ENCODE measurements around the gene TXN2. TPM values are rescaled to one million over a fixed set of nuclear protein-coding genes. Genes with fewer than 3 reads are reported as not detected.

The TXN2 gene
- total RNA-seq, 1 donor from 2014 or later, result 98.7 TPM

- Mint-ChIP-seq H3K4me3 (peak within 1 kb of the TSS; percentile 70), H3K4me1 (peaks cover 10% of the 10 kb centered on the region), H3K9me3 (no peaks in the 10 kb centered on the region), H3K27me3 (no peaks in the 10 kb centered on the region), H3K36me3 (ENCODE audit: low read depth) (peaks cover 22% of the 10 kb centered on the region), H3K27ac (peak within 1 kb of the TSS; percentile 70)
- DNase-seq, result peak; percentile 98
- intact Hi-C loops (cut with micrococcal nuclease), result loop anchor here (1.0 to 2.0 kb wide), 2 partner anchors 22 to 24 kb away; partner anchors contain the start of gene EIF3D
Measured at GRCh38 chr22:36506637-36507517, 25.4 kb upstream of the TXN2 start, which contains the start of gene FOXRED2. TSS of gene FOXRED2 (minus strand) at chr22:36507040. CDS start at chr22:36506422, 618 bp downstream.

- Mint-ChIP-seq H3K27me3 (no peaks in the 10 kb centered on the region), H3K36me3 (ENCODE audit: low read depth) (peaks cover 17% of the 10 kb centered on the region), H3K4me3 (peak overlapping the region; percentile 70), H3K27ac (peak overlapping the region; percentile 70), H3K9me3 (no peaks in the 10 kb centered on the region), H3K4me1 (peaks cover 7% of the 10 kb centered on the region)
- DNase-seq, result no peak
- intact Hi-C loops (cut with micrococcal nuclease), result loop anchor here (2.0 kb wide), 1 partner anchor 23 kb away; no protein-coding TSS in a partner anchor
Measured at GRCh38 chr22:36505998-36506635, 24.7 kb upstream of the TXN2 start.

DNA sequence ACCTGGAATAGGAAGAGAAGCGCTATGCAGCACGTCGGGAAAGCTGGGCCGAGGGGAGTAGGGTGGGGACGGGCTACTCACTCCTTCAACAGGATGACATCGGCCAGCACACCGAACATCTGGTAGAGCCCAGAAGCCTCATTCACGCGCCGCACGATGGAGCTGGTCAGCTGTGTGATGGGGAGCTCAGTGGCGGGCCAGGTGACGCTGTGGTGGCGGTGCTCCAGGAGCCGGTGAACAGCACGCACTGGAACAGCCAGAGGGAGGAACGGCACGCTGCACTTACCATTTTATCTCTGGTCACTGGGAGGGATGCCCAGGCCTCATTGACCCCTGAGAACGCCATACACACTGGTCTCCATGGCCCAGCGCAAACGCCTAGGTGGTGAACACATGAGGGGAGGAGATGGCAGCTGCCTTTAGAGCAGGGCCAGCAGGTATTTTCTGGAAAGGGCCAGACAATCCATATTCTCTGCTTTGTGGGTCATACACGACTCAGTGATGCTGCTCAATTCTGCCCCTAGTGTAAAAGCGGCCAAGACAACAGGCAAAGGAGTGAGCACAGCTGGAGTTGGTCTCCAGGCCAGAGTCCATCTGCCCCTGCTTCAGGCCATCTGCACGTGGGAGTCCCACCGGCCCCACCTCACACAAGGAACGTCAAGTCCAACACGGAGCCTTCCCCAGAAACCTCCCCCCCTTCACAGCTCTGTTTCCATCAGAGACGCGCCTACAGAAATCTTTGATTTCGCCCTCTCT lies 16.6 kb upstream of the TXN2 start:
- intact Hi-C loops (cut with micrococcal nuclease), result no loop called here
- H3K9me3 Mint-ChIP-seq, result no peaks in the 10 kb centered on the region
- H3K27ac Mint-ChIP-seq, result no peak overlapping the region
- no peaks in the 10 kb centered on the region for H3K27me3 Mint-ChIP-seq
- peaks cover 10% of the 10 kb centered on the region for H3K36me3 Mint-ChIP-seq (ENCODE audit: low read depth)
- no peak for DNase-seq
- no peak overlapping the region for H3K4me3 Mint-ChIP-seq
- peaks cover 4% of the 10 kb centered on the region for H3K4me1 Mint-ChIP-seq

DNA sequence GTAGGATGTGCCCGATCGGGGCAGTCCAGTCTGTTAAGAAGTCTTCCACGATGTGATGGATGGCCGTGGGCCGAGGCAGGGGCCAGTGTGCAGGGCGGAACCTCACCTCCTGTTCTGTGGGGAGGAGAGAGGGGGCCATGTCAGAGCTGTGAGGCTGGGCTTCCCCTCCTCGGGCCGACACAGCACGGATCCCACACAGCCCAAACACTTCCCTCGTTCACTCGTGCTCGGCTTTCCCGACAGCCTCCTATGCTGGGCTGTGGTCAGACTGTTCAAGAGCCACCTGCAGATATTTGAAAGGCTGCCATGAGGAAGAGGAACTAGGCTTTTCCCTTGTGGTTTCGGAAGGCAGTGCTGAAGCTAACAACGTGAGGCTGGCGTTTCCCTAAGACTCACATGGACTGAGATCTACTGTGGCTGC lies 12.3 kb upstream of the TXN2 start:
- peaks cover 4% of the 10 kb centered on the region for H3K4me1 Mint-ChIP-seq
- no peaks in the 10 kb centered on the region for H3K27me3 Mint-ChIP-seq
- H3K36me3 Mint-ChIP-seq (ENCODE audit: low read depth), result peaks cover 16% of the 10 kb centered on the region
- no peaks in the 10 kb centered on the region for H3K9me3 Mint-ChIP-seq
- DNase-seq, result no peak
- H3K27ac Mint-ChIP-seq, result no peak overlapping the region
- H3K4me3 Mint-ChIP-seq, result no peak overlapping the region
- intact Hi-C loops (cut with micrococcal nuclease), result no loop called here

GRCh38 chr22:36492109-36492508 lies 10.7 kb upstream of the TXN2 start:
- Mint-ChIP-seq H3K4me1 (peaks cover 4% of the 10 kb centered on the region), H3K27ac (no peak overlapping the region), H3K9me3 (no peaks in the 10 kb centered on the region), H3K36me3 (ENCODE audit: low read depth) (peaks cover 19% of the 10 kb centered on the region), H3K4me3 (no peak overlapping the region), H3K27me3 (no peaks in the 10 kb centered on the region)
- no peak for DNase-seq
- intact Hi-C loops (cut with micrococcal nuclease), result no loop called here

DNA sequence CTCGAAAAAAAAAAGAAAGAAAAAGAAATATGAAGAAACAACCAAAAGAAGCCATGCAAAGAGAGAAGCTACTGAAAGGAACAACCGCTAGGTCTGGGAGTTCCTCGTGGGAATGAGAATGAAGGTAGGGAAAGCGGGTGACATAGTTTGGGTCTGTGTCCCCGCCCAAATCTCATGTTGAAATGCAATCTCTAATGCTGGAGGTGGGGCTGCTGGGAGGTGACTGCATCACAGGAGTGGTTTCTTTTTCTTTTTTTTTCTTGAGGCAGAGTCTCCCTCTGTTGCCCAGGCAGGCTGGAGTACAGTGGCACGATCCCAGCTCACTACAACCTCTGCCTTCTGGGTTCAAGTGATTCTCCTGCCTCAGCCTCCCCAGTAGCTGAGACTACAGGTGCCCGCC lies 9.7 kb upstream of the TXN2 start:
- Mint-ChIP-seq H3K4me1 (peaks cover 9% of the 10 kb centered on the region), H3K4me3 (no peak overlapping the region), H3K27me3 (no peaks in the 10 kb centered on the region), H3K27ac (no peak overlapping the region), H3K9me3 (no peaks in the 10 kb centered on the region), H3K36me3 (ENCODE audit: low read depth) (peaks cover 21% of the 10 kb centered on the region)
- DNase-seq, result no peak
- intact Hi-C loops (cut with micrococcal nuclease), result no loop called here

DNA sequence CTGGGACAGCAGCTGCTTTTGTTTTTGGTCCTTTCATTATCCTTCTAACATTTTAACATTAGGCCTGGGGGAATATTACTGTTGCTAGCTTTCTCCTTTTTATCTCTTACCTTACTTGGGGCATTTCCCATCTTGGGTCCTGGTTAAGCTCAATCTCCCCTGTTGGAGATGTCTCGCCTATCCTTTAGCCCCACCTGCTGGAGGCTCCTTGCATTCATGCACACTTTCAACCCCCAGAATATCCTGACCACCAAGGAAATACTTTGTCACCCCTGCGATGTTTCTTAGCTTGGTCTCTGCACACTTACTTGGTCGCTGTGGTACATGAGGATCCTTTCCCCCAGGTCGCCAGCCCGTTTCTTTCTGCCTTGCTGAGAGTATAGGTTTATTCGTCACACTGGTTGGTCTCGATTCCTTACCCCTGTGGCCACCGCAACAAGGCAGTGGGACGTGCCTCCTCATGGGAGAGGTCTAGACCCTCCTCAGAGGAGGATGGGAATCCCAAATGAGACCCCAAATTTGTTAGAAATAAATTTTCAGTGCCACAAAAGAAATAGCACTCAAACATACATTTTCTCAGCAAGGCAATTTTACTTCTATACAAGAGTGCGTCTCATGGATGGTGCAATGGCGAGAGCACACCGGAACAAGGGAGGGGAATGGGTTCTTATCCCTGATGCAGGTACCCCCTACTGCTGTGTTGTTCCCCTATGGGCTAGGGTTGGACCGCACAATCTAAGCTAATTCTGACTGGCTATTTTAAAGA lies 5.4 kb upstream of the TXN2 start:
- Mint-ChIP-seq H3K4me1 (peaks cover 9% of the 10 kb centered on the region), H3K27ac (no peak overlapping the region), H3K27me3 (no peaks in the 10 kb centered on the region), H3K9me3 (no peaks in the 10 kb centered on the region), H3K4me3 (no peak overlapping the region), H3K36me3 (ENCODE audit: low read depth) (peaks cover 16% of the 10 kb centered on the region)
- intact Hi-C loops (cut with micrococcal nuclease), result loop anchor here (10.0 kb wide), 1 partner anchor 322 kb away; the partner anchor contains the start of gene APOL3
- DNase-seq, result peak; percentile 89

DNA sequence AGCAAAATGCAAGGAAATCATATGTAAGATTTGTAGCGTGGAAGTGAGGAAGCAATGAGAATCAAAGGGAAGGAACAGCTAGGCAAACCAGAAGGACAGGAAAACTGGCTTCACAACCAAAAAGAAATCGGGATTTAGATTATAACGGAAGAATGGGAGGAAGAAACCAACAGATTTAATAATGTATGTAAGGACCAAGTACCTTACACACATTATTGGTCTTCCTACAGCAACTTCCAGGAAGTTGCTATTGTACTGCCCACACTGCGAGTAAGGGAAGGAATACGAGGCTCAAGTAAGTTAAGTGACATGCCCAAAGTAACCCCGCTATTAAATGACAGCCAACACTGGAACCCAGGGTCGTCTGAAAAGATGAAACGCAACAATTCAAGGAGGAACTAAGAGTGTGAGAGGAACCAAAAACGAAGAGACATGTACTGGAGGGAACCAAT lies 473 bp downstream of the TXN2 start:
- H3K9me3 Mint-ChIP-seq, result no peaks in the 10 kb centered on the region
- intact Hi-C loops (cut with micrococcal nuclease), result loop anchor here (2.0 to 10.0 kb wide), 3 partner anchors 26 to 316 kb away; partner anchors contain the start of genes APOL2 and APOL3
- H3K36me3 Mint-ChIP-seq (ENCODE audit: low read depth), result peaks cover 27% of the 10 kb centered on the region
- peak overlapping the region; percentile 87 for H3K27ac Mint-ChIP-seq
- peak overlapping the region; percentile 90 for H3K4me3 Mint-ChIP-seq
- DNase-seq, result no peak
- H3K4me1 Mint-ChIP-seq, result peaks cover 16% of the 10 kb centered on the region
- H3K27me3 Mint-ChIP-seq, result no peaks in the 10 kb centered on the region

DNA sequence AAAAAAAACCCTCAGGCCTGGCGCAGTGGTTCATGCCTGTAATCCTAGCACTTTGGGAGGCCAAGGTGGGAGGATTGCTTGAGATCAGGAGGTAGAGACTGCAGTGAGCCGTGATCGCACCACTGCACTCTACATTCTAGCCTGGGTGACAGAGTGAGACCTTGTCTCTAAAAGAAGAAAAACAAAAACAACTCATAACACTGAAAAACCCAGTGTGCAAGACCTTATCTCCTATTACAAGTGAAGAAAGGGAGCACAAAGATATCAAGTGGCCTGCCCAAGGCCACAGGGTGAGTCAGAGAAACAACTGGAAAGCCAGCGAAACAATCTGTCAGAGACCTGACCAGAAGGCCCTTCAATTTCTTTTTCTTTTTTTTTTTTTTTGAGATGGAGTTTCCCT lies 2.5 kb downstream of the TXN2 start:
- no peak overlapping the region for H3K27ac Mint-ChIP-seq
- no peak for DNase-seq
- H3K4me1 Mint-ChIP-seq, result peaks cover 19% of the 10 kb centered on the region
- H3K4me3 Mint-ChIP-seq, result no peak overlapping the region
- intact Hi-C loops (cut with micrococcal nuclease), result no loop called here
- no peaks in the 10 kb centered on the region for H3K9me3 Mint-ChIP-seq
- peaks cover 45% of the 10 kb centered on the region for H3K36me3 Mint-ChIP-seq (ENCODE audit: low read depth)
- no peaks in the 10 kb centered on the region for H3K27me3 Mint-ChIP-seq

DNA sequence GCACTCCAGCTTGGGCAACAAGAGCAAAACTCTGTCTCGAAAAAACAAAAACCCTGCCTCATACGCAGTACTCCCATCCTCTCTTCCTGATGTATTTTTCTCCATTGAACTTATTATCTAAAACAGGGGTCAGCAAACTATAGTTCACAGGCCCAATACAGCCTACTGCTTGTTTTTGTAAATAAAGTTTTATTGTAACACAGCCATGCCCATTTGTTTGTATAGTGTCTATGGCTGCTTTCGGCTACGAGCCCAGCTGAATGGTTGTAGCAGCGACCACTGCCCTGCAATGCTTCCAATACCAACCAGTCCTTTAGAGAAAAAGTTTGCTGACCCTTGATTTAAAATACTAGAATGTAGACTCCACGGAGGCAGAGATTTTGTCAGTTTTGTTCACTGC lies 6.1 kb downstream of the TXN2 start:
- Mint-ChIP-seq H3K27me3 (no peaks in the 10 kb centered on the region), H3K27ac (no peak overlapping the region), H3K4me1 (peaks cover 13% of the 10 kb centered on the region), H3K9me3 (no peaks in the 10 kb centered on the region), H3K4me3 (no peak overlapping the region), H3K36me3 (ENCODE audit: low read depth) (peaks cover 58% of the 10 kb centered on the region)
- no peak for DNase-seq
- intact Hi-C loops (cut with micrococcal nuclease), result no loop called here

GRCh38 chr22:36472689-36473088 lies 8.8 kb downstream of the TXN2 start:
- Mint-ChIP-seq H3K9me3 (no peaks in the 10 kb centered on the region), H3K36me3 (ENCODE audit: low read depth) (peaks cover 52% of the 10 kb centered on the region), H3K27me3 (no peaks in the 10 kb centered on the region), H3K27ac (no peak overlapping the region), H3K4me3 (no peak overlapping the region), H3K4me1 (peaks cover 22% of the 10 kb centered on the region)
- intact Hi-C loops (cut with micrococcal nuclease), result no loop called here
- no peak for DNase-seq

- Mint-ChIP-seq H3K36me3 (ENCODE audit: low read depth) (peaks cover 49% of the 10 kb centered on the region), H3K27me3 (no peaks in the 10 kb centered on the region), H3K9me3 (no peaks in the 10 kb centered on the region), H3K4me1 (peaks cover 25% of the 10 kb centered on the region), H3K27ac (no peak overlapping the region), H3K4me3 (no peak overlapping the region)
- intact Hi-C loops (cut with micrococcal nuclease), result no loop called here
- no peak for DNase-seq
Measured at GRCh38 chr22:36471341-36471821, 10.1 kb downstream of the TXN2 start.

DNA sequence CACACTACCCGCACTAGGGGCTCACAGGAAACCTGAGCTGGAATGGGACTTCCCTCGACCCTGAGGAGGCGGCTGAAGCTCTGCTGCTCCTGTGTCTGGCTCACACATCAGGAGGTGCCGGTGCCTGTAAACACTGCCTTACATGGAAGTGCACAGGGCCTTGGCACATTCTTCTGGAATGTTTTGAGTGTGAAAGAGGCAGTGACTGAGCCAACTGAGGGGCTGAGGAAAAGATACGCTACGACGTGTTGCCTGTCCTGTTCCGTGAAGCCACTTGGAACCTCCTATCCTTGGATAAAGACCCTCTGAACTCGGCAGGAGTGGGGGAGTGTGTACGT lies 10.5 kb downstream of the TXN2 start:
- Mint-ChIP-seq H3K4me3 (no peak overlapping the region), H3K36me3 (ENCODE audit: low read depth) (peaks cover 47% of the 10 kb centered on the region), H3K9me3 (no peaks in the 10 kb centered on the region), H3K27ac (no peak overlapping the region), H3K27me3 (no peaks in the 10 kb centered on the region), H3K4me1 (peaks cover 25% of the 10 kb centered on the region)
- no peak for DNase-seq
- intact Hi-C loops (cut with micrococcal nuclease), result loop anchor here (1.0 kb wide), 3 partner anchors 83 to 170 kb away; no protein-coding TSS in a partner anchor

Data from activated CD4-positive, alpha-beta T cell treated with anti-CD3 and anti-CD28 coated beads, Interleukin-2, amount 10 ng/mL, durations not matched to agents 24 days and 14 days (primary cell).